Type B pancreatic cell (in vitro differentiated cells): ENCODE data around the gene IFNA13. TPM values are rescaled to one million over a fixed set of nuclear protein-coding genes. Genes with fewer than 3 reads are reported as not detected.

Experiments used
- DNase-seq: peaks from one replicate; pipeline ENCODE4 v3.0.0; 2021; ENCODE audit warnings: mixed read lengths; ENCODE audit not compliant: unreplicated experiment; ENCODE audit errors: extremely low spot score
- H3K27ac Mint-ChIP-seq: 2 replicates; pipeline ENCODE4 v1.8.0; 2021; ENCODE audit warnings: mild to moderate bottlenecking, mixed read lengths
- H3K27me3 Mint-ChIP-seq: 2 replicates; pipeline ENCODE4 v1.8.0; 2021; ENCODE audit warnings: mixed read lengths
- H3K36me3 Mint-ChIP-seq: 2 replicates; pipeline ENCODE4 v1.8.0; 2021; ENCODE audit warnings: mixed read lengths
- H3K4me1 Mint-ChIP-seq: one replicate; pipeline ENCODE4 v1.8.0; 2021; ENCODE audit warnings: mixed read lengths; ENCODE audit not compliant: unreplicated experiment
- H3K4me3 Mint-ChIP-seq: 2 replicates; pipeline ENCODE4 v1.8.0; 2021; ENCODE audit warnings: mild to moderate bottlenecking, mixed read lengths
- H3K9me3 Mint-ChIP-seq: 2 replicates; pipeline ENCODE4 v1.8.0; 2021; ENCODE audit warnings: mixed read lengths
- total RNA-seq: library from RNA; stranded (reverse); gene quantifications from 2 replicates; pipeline ENCODE4 v1.2.1, GENCODE V29; 2021; ENCODE audit warnings: low replicate concordance
- TF ChIP-seq, protein P1 (sequence below): fragments of 200-600 bp; sonication (generic); conservative IDR thresholded peaks from 2 replicates; pipeline ENCODE4 v1.5.0; 2021; ENCODE audit warnings: antibody characterized with exemption, mild to moderate bottlenecking

IFNA13 gene
- total RNA-seq, 1 donor from 2014 or later = not detected

DNA sequence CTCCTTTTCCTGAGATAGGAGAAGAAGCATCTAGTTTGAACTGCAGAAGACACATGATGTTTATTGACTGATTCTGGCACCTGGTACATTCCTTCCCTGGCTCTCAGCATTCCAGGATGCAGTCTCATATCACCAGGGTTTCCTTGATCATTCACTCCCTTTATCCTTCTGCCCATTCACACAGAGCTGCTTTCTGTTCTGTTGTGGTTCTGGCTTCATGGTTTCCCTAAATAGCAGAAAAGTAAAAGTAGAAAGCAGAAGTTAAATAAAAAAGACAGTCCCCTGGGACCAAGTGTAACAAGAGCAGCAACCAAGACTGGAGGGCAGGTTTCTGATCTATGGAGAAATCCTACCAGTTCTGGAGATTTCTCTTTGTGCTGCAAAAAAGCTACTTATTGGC, 44.2 kb upstream of the IFNA13 start:
- no peak overlapping the region for H3K4me3 Mint-ChIP-seq

DNA sequence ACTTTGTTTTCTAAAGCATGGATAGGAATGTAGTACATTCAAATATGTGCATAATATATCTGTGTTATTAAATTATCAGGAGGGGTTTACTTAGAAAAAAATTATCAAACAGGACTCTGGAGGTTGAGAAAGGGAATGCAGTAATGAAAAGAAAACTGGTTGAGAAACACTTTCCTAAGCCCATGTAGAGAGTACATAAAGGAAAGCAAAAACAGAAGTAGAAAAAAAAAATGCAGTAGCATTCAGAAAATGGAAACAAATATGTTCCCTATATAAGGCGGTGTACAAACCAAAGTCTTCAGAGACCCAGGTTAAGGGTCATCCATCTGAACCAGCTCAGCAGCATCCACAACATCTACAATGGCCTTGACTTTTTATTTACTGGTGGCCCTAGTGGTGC, 41.0 kb upstream of the IFNA13 start, which contains the start of gene IFNA8:
Gene IFNA8 (plus strand): TSS at position 301 of the 400 bp plus-strand sequence. CDS start 60 bp downstream, at position 361.
- no peak within 1 kb of the TSS for H3K4me3 Mint-ChIP-seq
- peaks cover 21% of the 10 kb centered on the region for H3K27me3 Mint-ChIP-seq
- H3K36me3 Mint-ChIP-seq = no peaks in the 10 kb centered on the region
- no peak within 1 kb of the TSS for H3K27ac Mint-ChIP-seq
- TF ChIP-seq, protein P1, sequence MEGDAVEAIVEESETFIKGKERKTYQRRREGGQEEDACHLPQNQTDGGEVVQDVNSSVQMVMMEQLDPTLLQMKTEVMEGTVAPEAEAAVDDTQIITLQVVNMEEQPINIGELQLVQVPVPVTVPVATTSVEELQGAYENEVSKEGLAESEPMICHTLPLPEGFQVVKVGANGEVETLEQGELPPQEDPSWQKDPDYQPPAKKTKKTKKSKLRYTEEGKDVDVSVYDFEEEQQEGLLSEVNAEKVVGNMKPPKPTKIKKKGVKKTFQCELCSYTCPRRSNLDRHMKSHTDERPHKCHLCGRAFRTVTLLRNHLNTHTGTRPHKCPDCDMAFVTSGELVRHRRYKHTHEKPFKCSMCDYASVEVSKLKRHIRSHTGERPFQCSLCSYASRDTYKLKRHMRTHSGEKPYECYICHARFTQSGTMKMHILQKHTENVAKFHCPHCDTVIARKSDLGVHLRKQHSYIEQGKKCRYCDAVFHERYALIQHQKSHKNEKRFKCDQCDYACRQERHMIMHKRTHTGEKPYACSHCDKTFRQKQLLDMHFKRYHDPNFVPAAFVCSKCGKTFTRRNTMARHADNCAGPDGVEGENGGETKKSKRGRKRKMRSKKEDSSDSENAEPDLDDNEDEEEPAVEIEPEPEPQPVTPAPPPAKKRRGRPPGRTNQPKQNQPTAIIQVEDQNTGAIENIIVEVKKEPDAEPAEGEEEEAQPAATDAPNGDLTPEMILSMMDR = no peak
- no peaks in the 10 kb centered on the region for H3K4me1 Mint-ChIP-seq
- H3K9me3 Mint-ChIP-seq = no peaks in the 10 kb centered on the region
- DNase-seq = no peak

More for the DNA sequence above, 44.2 kb upstream of the IFNA13 start:
- no peaks in the 10 kb centered on the region for H3K9me3 Mint-ChIP-seq
- peaks cover 12% of the 10 kb centered on the region for H3K27me3 Mint-ChIP-seq
- no peaks in the 10 kb centered on the region for H3K4me1 Mint-ChIP-seq
- H3K36me3 Mint-ChIP-seq = no peaks in the 10 kb centered on the region
- TF ChIP-seq, protein P1 = no peak
- H3K27ac Mint-ChIP-seq = no peak overlapping the region
- DNase-seq = no peak

DNA sequence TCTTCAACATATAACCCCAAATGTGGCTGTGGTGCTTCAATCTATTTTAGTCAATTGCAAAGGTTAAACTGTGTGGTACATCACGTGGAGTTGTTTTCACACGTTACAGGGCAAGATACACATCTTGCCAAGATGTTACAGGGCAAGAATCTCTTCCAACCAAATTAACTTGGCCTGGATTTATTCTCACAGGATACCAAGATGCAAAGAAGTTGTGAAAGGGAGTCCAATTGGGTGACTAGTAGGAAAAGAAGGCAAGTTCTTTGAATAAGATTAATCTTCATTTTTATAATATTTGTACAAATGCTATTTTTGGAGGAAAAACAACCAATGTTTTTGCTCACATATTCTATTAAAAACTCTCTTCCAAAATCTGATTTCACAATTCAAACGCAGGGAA, 36.3 kb upstream of the IFNA13 start:
- H3K27me3 Mint-ChIP-seq = peaks cover 46% of the 10 kb centered on the region

DNA sequence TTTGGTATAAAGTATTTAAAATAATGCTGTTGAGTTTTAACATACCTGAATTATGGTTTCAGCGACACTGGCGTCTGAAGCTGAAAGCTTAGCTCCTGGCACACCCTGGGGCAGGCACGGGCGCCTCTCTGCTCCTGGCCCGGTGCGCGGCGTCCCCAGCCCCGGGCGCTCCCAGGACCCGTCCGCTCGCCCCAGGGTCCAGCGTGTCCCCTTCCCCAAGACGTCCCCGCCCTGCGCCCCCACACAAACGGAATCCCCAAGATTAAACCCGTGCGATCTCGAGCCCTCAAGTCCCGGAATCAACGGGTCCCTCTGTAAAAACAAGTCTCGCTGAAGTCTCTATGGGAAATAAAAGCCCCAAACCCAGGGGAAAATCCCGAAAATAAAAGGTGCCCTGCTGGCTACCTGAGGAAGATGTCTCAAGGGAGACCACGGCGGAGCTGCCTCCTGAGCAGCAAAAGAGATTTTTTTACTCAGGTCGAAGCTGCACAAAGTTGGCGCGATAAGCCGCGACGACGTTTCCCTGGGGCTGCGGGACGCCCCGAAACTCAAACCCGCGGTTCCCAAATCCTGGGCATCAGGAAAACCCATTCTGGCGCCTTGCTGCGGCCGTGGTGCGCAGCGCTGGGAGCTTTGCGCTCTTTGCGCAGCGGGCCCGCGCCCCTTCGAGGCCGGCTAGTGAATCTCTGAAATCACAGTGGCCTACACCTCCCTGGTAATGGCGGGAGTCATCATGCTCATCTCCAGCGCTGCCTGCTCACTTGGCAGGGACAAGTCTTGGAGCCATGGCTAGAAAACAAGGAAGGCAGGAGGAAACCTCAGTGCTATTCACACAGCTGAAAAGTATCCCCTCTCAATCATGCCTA, 34.8 kb upstream of the IFNA13 start:
- Mint-ChIP-seq H3K4me1 (no peaks in the 10 kb centered on the region), H3K9me3 (no peaks in the 10 kb centered on the region), H3K4me3 (peak overlapping the region; percentile 87), H3K27me3 (peaks cover 61% of the 10 kb centered on the region), H3K36me3 (no peaks in the 10 kb centered on the region), H3K27ac (no peak overlapping the region)
- no peak for DNase-seq
- TF ChIP-seq, protein P1 = peak; percentile 39

More for the DNA sequence above, 36.3 kb upstream of the IFNA13 start:
- Mint-ChIP-seq H3K27ac (no peak overlapping the region), H3K36me3 (no peaks in the 10 kb centered on the region), H3K9me3 (no peaks in the 10 kb centered on the region), H3K4me1 (no peaks in the 10 kb centered on the region), H3K4me3 (no peak overlapping the region)
- no peak for DNase-seq
- TF ChIP-seq, protein P1 = no peak

DNA sequence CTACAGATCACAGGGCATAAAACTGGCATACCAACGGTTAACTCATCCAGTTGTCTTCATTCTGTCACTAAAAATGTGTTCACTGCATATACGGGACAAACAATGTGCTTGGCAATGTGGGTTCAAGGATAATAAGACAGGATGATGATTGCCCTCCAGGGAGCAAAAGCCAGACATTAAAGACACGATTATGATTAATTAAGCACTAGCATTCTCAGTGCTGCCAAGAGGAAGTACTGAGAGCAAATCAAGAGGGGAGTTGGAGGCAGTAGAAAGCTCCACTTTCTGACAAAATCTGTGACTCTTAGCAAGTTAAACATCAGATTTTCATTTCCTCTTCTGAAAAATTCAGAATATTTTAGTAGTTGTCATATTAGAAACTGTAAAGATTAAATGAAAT, 32.1 kb upstream of the IFNA13 start:
- no peaks in the 10 kb centered on the region for H3K36me3 Mint-ChIP-seq
- no peak for DNase-seq
- TF ChIP-seq, protein P1 = no peak
- H3K27me3 Mint-ChIP-seq = peaks cover 75% of the 10 kb centered on the region
- H3K4me1 Mint-ChIP-seq = no peaks in the 10 kb centered on the region
- H3K27ac Mint-ChIP-seq = no peak overlapping the region
- H3K4me3 Mint-ChIP-seq = no peak overlapping the region
- no peaks in the 10 kb centered on the region for H3K9me3 Mint-ChIP-seq
